ENCODE measurements around the gene PLOD1. TPM values are rescaled to one million over a fixed set of nuclear protein-coding genes. Genes with fewer than 3 reads are reported as not detected.

Gene PLOD1
- total and polyA plus RNA-seq, 2 of the 13 experiments (the other 11 are each of a cell fraction or from before 2014, with no cell fraction given) = 70.1 to 318 TPM

DNA sequence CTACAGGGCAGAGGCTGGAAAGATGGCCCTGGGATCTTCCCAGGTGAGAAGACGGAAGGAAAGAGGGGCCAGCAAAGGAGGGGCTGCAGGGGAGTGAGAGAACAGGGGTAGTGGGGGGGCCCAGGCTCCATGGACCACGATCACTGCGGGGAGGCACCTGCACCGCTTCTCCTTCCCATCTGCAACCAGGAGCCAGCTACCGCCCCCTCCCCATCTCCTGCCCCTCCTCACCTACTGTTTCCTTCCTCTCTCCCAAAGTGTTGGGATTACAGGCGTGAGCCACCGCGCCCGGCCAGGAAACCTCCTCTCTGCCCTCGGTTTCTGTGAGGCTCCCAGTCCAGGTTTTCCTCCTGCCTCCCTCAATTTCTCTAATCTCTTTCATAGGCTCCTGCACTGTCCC, 27.6 kb upstream of the PLOD1 start:
- Histone ChIP-seq H3K9me3 (ENCODE audit: low read length) (no peaks in the 10 kb centered on the region), H3K27ac (ENCODE audit: extremely low read length, insufficient read depth, low read length) (no peak overlapping the region), H2AFZ (ENCODE audit: low read length) (no peak overlapping the region), H3K4me2 (ENCODE audit: low read depth, low read length) (peak overlapping the region; percentile 49; the same call in 1 of the 2 replicates), H3K79me2 (ENCODE audit: insufficient read depth, low read length) (no peaks in the 10 kb centered on the region), H3K36me3 (replicated peaks in 1 of 2; ENCODE audit: control insufficient read depth in 1 of 2, insufficient read depth in 2 of 2, low read length in 2 of 2) (no peaks in the 10 kb centered on the region), H3K27me3 (ENCODE audit: control insufficient read depth in 1 of 2, insufficient read depth in 2 of 2, low read length in 2 of 2) (peaks cover 0 to 2% of the 10 kb centered on the region in 2 experiments; a peak in 2 of 5 replicates), H3K4me1 (ENCODE audit: insufficient read depth, low read length) (peaks cover 34% of the 10 kb centered on the region), H3K4me3 (replicated peaks in 1 of 3; ENCODE audit: insufficient read depth in 1 of 3, low read depth in 2 of 3, low read length in 3 of 3) (0 out of 6 replicates have a peak overlapping the region, but pooled peaks of 1 of the 3 experiments have one; percentile 30), H3K9ac (ENCODE audit: insufficient read depth, low read depth, low read length) (no peak overlapping the region), H4K20me1 (ENCODE audit: insufficient read depth, low read length) (no peaks in the 10 kb centered on the region)
- FAIRE-seq = no peak
- in situ Hi-C loops (cut with HindIII; ENCODE audit: extremely low pct_ligation_motif_present, low pct_unique_long_range_greater_than_20kb) (no loop called here), intact Hi-C loops (cut with micrococcal nuclease; ENCODE audit: unreplicated experiment) (loop anchor here (5.0 kb wide), 1 partner anchor 65 kb away; no protein-coding TSS in a partner anchor)
- TF ChIP-seq PHF8 (CRISPR knock-in tag; IDR thresholded peaks at IDR 0.05) (no peak), RFX1 (IDR thresholded peaks at IDR 0.05) (no peak), ZNF777 (CRISPR knock-in tag; IDR thresholded peaks at IDR 0.05) (no peak), SOX6 (IDR thresholded peaks at IDR 0.05) (no peak), SOX6 (CRISPR knock-in tag; IDR thresholded peaks at IDR 0.05) (no peak), ZNF737 (CRISPR knock-in tag; IDR thresholded peaks at IDR 0.05; ENCODE audit: borderline replicate concordance) (no peak)
- CTCF ChIA-PET (ENCODE audit: low intra/inter-chr PET ratio, low total read pairs) = interaction anchor here (1.5 kb wide), 1 partner anchor 68 kb away, joined by 15 read pairs; no protein-coding TSS in a partner anchor
- POLR2A ChIA-PET = interaction anchor here (2.7 to 3.1 kb wide), 2 partner anchors 170 to 254 kb away, joined by 9 to 17 read pairs; partner anchors contain the start of gene AGTRAP
- no TSS peak for BruUV-seq (replicated peaks)
- ATAC-seq = no peak
- WGBS (ENCODE audit: low lambda C conversion rate) = 54% methylated on average over 9 of the region's 10 CpGs
- DNase-seq (ENCODE audit: low spot score) = no peak

GRCh38 chr1:11907275-11908094, 27.0 kb upstream of the PLOD1 start:
- Histone ChIP-seq H3K27ac (ENCODE audit: extremely low read length, insufficient read depth, low read length) (peak overlapping the region; percentile 100), H3K4me2 (ENCODE audit: low read depth, low read length) (peak overlapping the region; percentile 94), H3K4me1 (ENCODE audit: insufficient read depth, low read length) (peaks cover 40% of the 10 kb centered on the region), H3K9ac (ENCODE audit: insufficient read depth, low read depth, low read length) (peak overlapping the region; percentile 99), H3K36me3 (replicated peaks in 1 of 2; ENCODE audit: control insufficient read depth in 1 of 2, insufficient read depth in 2 of 2, low read length in 2 of 2) (no peaks in the 10 kb centered on the region), H2AFZ (ENCODE audit: low read length) (no peak overlapping the region), H3K4me3 (replicated peaks in 1 of 3; ENCODE audit: insufficient read depth in 1 of 3, low read depth in 2 of 3, low read length in 3 of 3) (peak overlapping the region in 1 of 3 experiments; percentile 76; a peak in 3 of 6 replicates), H3K79me2 (ENCODE audit: insufficient read depth, low read length) (no peaks in the 10 kb centered on the region), H3K27me3 (ENCODE audit: control insufficient read depth in 1 of 2, insufficient read depth in 2 of 2, low read length in 2 of 2) (peaks cover 0 to 2% of the 10 kb centered on the region in 2 experiments; a peak in 2 of 5 replicates), H3K9me3 (ENCODE audit: low read length) (no peaks in the 10 kb centered on the region), H4K20me1 (ENCODE audit: insufficient read depth, low read length) (no peaks in the 10 kb centered on the region)
- in situ Hi-C loops (cut with HindIII; ENCODE audit: extremely low pct_ligation_motif_present, low pct_unique_long_range_greater_than_20kb) (no loop called here), intact Hi-C loops (cut with micrococcal nuclease; ENCODE audit: unreplicated experiment) (loop anchor here (1.0 to 5.0 kb wide), 3 partner anchors 21 to 65 kb away; no protein-coding TSS in a partner anchor)
- ChIA-PET POLR2A (interaction anchor here (0.7 to 8.7 kb wide), 35 partner anchors 9 to 640 kb away, joined by 3 to 178 read pairs (median 8); partner anchors contain the start of genes AGTRAP, CLCN6, FBXO6 and KIAA2013), CTCF (ENCODE audit: low intra/inter-chr PET ratio, low total read pairs) (interaction anchor here (1.5 kb wide), 1 partner anchor 69 kb away, joined by 15 read pairs; no protein-coding TSS in a partner anchor)
- DNase-seq (ENCODE audit: low spot score) (peak; percentile 93), ATAC-seq (peak; percentile 63), FAIRE-seq (peak; percentile 79)
- 4% methylated on average over 19 of the region's 19 CpGs for WGBS (ENCODE audit: low lambda C conversion rate)
- BruUV-seq (replicated peaks) = no TSS peak
- TF ChIP-seq RFXANK (CRISPR knock-in tag; IDR thresholded peaks at IDR 0.05) (no peak), ETV6 (CRISPR knock-in tag; conservative IDR thresholded peaks at IDR 0.05) (no peak), ZNF749 (CRISPR knock-in tag; IDR thresholded peaks at IDR 0.05; ENCODE audit: borderline replicate concordance) (no peak), PPARG (CRISPR knock-in tag; conservative IDR thresholded peaks at IDR 0.05) (no peak), ATF5 (CRISPR knock-in tag; IDR thresholded peaks at IDR 0.05; ENCODE audit: low read depth) (0 out of 2 replicates have a peak, but pooled peaks have one; percentile 13)
- TF ChIP-seq, protein P1, sequence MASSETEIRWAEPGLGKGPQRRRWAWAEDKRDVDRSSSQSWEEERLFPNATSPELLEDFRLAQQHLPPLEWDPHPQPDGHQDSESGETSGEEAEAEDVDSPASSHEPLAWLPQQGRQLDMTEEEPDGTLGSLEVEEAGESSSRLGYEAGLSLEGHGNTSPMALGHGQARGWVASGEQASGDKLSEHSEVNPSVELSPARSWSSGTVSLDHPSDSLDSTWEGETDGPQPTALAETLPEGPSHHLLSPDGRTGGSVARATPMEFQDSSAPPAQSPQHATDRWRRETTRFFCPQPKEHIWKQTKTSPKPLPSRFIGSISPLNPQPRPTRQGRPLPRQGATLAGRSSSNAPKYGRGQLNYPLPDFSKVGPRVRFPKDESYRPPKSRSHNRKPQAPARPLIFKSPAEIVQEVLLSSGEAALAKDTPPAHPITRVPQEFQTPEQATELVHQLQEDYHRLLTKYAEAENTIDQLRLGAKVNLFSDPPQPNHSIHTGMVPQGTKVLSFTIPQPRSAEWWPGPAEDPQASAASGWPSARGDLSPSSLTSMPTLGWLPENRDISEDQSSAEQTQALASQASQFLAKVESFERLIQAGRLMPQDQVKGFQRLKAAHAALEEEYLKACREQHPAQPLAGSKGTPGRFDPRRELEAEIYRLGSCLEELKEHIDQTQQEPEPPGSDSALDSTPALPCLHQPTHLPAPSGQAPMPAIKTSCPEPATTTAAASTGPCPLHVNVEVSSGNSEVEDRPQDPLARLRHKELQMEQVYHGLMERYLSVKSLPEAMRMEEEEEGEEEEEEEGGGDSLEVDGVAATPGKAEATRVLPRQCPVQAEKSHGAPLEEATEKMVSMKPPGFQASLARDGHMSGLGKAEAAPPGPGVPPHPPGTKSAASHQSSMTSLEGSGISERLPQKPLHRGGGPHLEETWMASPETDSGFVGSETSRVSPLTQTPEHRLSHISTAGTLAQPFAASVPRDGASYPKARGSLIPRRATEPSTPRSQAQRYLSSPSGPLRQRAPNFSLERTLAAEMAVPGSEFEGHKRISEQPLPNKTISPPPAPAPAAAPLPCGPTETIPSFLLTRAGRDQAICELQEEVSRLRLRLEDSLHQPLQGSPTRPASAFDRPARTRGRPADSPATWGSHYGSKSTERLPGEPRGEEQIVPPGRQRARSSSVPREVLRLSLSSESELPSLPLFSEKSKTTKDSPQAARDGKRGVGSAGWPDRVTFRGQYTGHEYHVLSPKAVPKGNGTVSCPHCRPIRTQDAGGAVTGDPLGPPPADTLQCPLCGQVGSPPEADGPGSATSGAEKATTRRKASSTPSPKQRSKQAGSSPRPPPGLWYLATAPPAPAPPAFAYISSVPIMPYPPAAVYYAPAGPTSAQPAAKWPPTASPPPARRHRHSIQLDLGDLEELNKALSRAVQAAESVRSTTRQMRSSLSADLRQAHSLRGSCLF (CRISPR knock-in tag; IDR thresholded peaks at IDR 0.05; ENCODE audit: borderline replicate concordance) = no peak
